H1 (cell line): ENCODE data around the gene EML1. TPM values are rescaled to one million over a fixed set of nuclear protein-coding genes. Genes with fewer than 3 reads are reported as not detected.

Experiments
- KDM5A ChIP-seq: fragments of 200-600 bp; IDR thresholded peaks from 2 replicates; pipeline ENCODE4 v1.7.1; 2012; ENCODE audit warnings: mild to moderate bottlenecking, low read length, inconsistent platforms, mixed read lengths
- MAFK ChIP-seq: IDR thresholded peaks from 2 replicates; pipeline ENCODE4 v1.6.1; 2012; ENCODE audit warnings: low read depth, mild to moderate bottlenecking, improper control_type of control experiment, low read length
- polyA plus RNA-seq, 7 experiments: library from polyadenylated mRNA; depleted of rRNA in 3 of 7; stranded (reverse) in 5 of 7; unstranded in 2 of 7; fragments of >200 nt in 5 of 7; fragments of 200-250 nt in 2 of 7; gene quantifications; 1 replicate in 5 of 7; 2 replicates in 1 of 7; 4 replicates in 1 of 7; pipeline versions ENCODE4 v1.2.1 to v1.2.3, GENCODE V29; 2011 to 2013; ENCODE audit warnings: missing spikeins in 2 of 7, mixed read lengths in 2 of 7
- total RNA-seq: library from RNA; stranded (reverse); fragmentation: NEBNext Ultra II Directional; extraction: Animal tissue kit (Norgen Biotek cat#: 25700); gene quantifications from 2 replicates; pipeline ENCODE4 v1.2.1, GENCODE V29; 2021

The EML1 gene
- total and polyA plus RNA-seq, 2 of the 8 experiments (the other 6 are each of a cell fraction or from before 2014, with no cell fraction given), result 11.1 to 24.7 TPM

DNA sequence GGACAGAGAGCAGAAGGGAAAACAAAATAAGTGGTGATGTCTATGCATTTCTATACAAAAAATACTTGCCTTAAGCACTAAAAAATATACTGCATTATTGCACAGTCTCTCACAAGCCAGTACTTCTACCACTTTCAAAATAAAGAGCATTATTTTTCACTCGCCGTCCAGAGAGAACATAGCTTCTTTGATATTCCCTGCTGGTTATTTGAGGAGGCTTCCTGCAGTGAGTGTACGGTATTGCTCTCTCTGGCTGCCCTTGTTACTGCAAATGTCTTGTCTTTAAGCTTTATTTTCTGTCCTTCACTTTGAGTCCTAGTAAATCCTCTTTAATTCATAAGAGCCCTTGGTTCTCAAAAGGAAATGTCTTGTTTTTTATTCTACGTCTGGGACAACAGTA, 81.1 kb downstream of the EML1 start (continued):
- TF ChIP-seq MAFK, result no peak
- TF ChIP-seq KDM5A, result no peak
